Fibroblast of lung (primary cell): Measurements from ENCODE around the gene TSHZ2. TPM values are rescaled to one million over a fixed set of nuclear protein-coding genes. Genes with fewer than 3 reads are reported as not detected.
A peak's percentile ranks its signal among the peaks of the same experiment; 100 is the strongest.

Experiments used
- DNase-seq, 2 donors: peaks; one replicate each; pipeline versions ENCODE4 v3.0.0 to v3.0.0-alpha.2; 2010; ENCODE audit warnings: low read depth in 2 of 2
- H2AFZ ChIP-seq: 2 replicates; pipeline ENCODE4 v1.5.1; 2012; ENCODE audit warnings: low read length, control low read depth, inconsistent platforms
- H3K27ac ChIP-seq: 2 replicates; pipeline ENCODE4 v1.5.1; 2011; ENCODE audit warnings: low read length, control low read depth; ENCODE audit not compliant: insufficient read depth
- H3K27me3 ChIP-seq: 2 replicates; pipeline ENCODE4 v1.5.1; 2011; ENCODE audit warnings: mild to moderate bottlenecking, low read length; ENCODE audit not compliant: control insufficient read depth, insufficient read depth
- H3K36me3 ChIP-seq: 2 replicates; pipeline ENCODE4 v1.5.1; 2011; ENCODE audit warnings: low read length; ENCODE audit not compliant: control insufficient read depth, insufficient read depth
- H3K4me1 ChIP-seq: 2 replicates; pipeline ENCODE4 v1.5.1; 2011; ENCODE audit warnings: low read length; ENCODE audit not compliant: control insufficient read depth, insufficient read depth; ENCODE audit errors: extremely low read depth
- H3K4me2 ChIP-seq: 2 replicates; pipeline ENCODE4 v1.5.1; 2011; ENCODE audit warnings: low read length, control low read depth; ENCODE audit not compliant: insufficient read depth; ENCODE audit errors: extremely low read depth
- H3K4me3 ChIP-seq, 4 experiments: fragments of 200-600 bp in 1 of 4; sonication (generic) in 1 of 4; replicated peaks in 1 of 4; 2 replicates each; pipeline ENCODE4 v1.5.1; 2011 to 2016; ENCODE audit warnings: low read length in 4 of 4, low read depth in 3 of 4, mild to moderate bottlenecking in 3 of 4, control low read depth in 2 of 4, inconsistent platforms in 1 of 4, mixed read lengths in 1 of 4; ENCODE audit not compliant: insufficient read depth in 1 of 4; ENCODE audit errors: control extremely low read depth in 1 of 4
- H3K79me2 ChIP-seq: 2 replicates; pipeline ENCODE4 v1.5.1; 2012; ENCODE audit warnings: mild to moderate bottlenecking, low read length, inconsistent platforms; ENCODE audit not compliant: control insufficient read depth, insufficient read depth
- H3K9ac ChIP-seq: 2 replicates; pipeline ENCODE4 v1.5.1; 2011; ENCODE audit warnings: mild to moderate bottlenecking, low read length, control low read depth; ENCODE audit not compliant: insufficient read depth
- H3K9me3 ChIP-seq: 2 replicates; pipeline ENCODE4 v1.5.1; 2012; ENCODE audit warnings: low read depth, low read length; ENCODE audit not compliant: control insufficient read depth, insufficient read depth
- H4K20me1 ChIP-seq: 2 replicates; pipeline ENCODE4 v1.5.1; 2011; ENCODE audit warnings: low read length; ENCODE audit not compliant: control insufficient read depth, insufficient read depth; ENCODE audit errors: extremely low read depth
- CTCF ChIP-seq, 2 donors: IDR thresholded peaks in 1 of 2; conservative IDR thresholded peaks in 1 of 2; 1 replicate in 1 of 2; 2 replicates in 1 of 2; pipeline ENCODE4 v1.5.1; 2011 to 2012; ENCODE audit warnings: low read length in 2 of 2, control low read depth in 1 of 2, inconsistent platforms in 1 of 2, low read depth in 1 of 2, mild to moderate bottlenecking in 1 of 2
- EZH2 ChIP-seq: IDR thresholded peaks from 2 replicates; pipeline ENCODE4 v1.5.1; 2012; ENCODE audit warnings: low read length, control low read depth, mild to moderate bottlenecking; ENCODE audit errors: missing control alignments
- polyA plus RNA-seq, 2 donors: library from polyadenylated mRNA; depleted of rRNA in 1 of 2; stranded (reverse) in 1 of 2; unstranded in 1 of 2; fragments of >200 nt; gene quantifications; 2 replicates each; pipeline ENCODE4 v1.2.1, GENCODE V29; 2011 to 2012; ENCODE audit warnings: missing spikeins in 1 of 2
- total RNA-seq: library from RNA; depleted of rRNA; stranded (reverse); fragments of >200 nt; gene quantifications from 2 replicates; pipeline ENCODE4 v1.2.1, GENCODE V29; 2014

The TSHZ2 gene
- total and polyA plus RNA-seq, 2 donors (not counting 1 experiment from before 2014, with no cell fraction given): 0.15 to 2.6 TPM

GRCh38 chr20:53201588-53201987 lies 229.4 kb downstream of the TSHZ2 start:
- Histone ChIP-seq H3K4me3 (no peak overlapping the region), H3K36me3 (no peaks in the 10 kb centered on the region), H3K9ac (no peak overlapping the region), H3K4me1 (no peaks in the 10 kb centered on the region), H2AFZ (no peak overlapping the region), H3K27me3 (no peaks in the 10 kb centered on the region), H4K20me1 (no peaks in the 10 kb centered on the region), H3K9me3 (no peaks in the 10 kb centered on the region), H3K79me2 (no peaks in the 10 kb centered on the region), H3K27ac (no peak overlapping the region), H3K4me2 (no peak overlapping the region)
- no peak for DNase-seq
- TF ChIP-seq EZH2 (no peak), CTCF (conservative IDR thresholded peaks at IDR 0.05 in 1 of 2, IDR thresholded peaks at IDR 0.05 in 1 of 2; ENCODE audit: low read depth in 1 of 2, low read length in 2 of 2) (no peak)

- Histone ChIP-seq H3K9me3 (no peaks in the 10 kb centered on the region), H2AFZ (no peak overlapping the region), H3K4me3 (no peak overlapping the region), H3K36me3 (no peaks in the 10 kb centered on the region), H3K79me2 (no peaks in the 10 kb centered on the region), H3K27me3 (no peaks in the 10 kb centered on the region), H4K20me1 (no peaks in the 10 kb centered on the region), H3K4me2 (no peak overlapping the region), H3K27ac (no peak overlapping the region), H3K4me1 (no peaks in the 10 kb centered on the region), H3K9ac (no peak overlapping the region)
- TF ChIP-seq CTCF (conservative IDR thresholded peaks at IDR 0.05 in 1 of 2, IDR thresholded peaks at IDR 0.05 in 1 of 2; ENCODE audit: low read depth in 1 of 2, low read length in 2 of 2) (no peak), EZH2 (no peak)
- DNase-seq: peak in 1 of 2 donors; percentile 61
Measured at GRCh38 chr20:53202777-53203176, 230.6 kb downstream of the TSHZ2 start.

GRCh38 chr20:53205046-53205445 lies 232.9 kb downstream of the TSHZ2 start:
- no peak overlapping the region for H3K4me3 ChIP-seq
- H2AFZ ChIP-seq: no peak overlapping the region
- no peak overlapping the region for H3K4me2 ChIP-seq
- H3K9me3 ChIP-seq: no peaks in the 10 kb centered on the region
- H4K20me1 ChIP-seq: no peaks in the 10 kb centered on the region
- H3K79me2 ChIP-seq: no peaks in the 10 kb centered on the region
- no peaks in the 10 kb centered on the region for H3K4me1 ChIP-seq
- no peak for TF ChIP-seq EZH2
- TF ChIP-seq CTCF (conservative IDR thresholded peaks at IDR 0.05 in 1 of 2, IDR thresholded peaks at IDR 0.05 in 1 of 2; ENCODE audit: low read depth in 1 of 2, low read length in 2 of 2): no peak
- peak in 1 of 2 donors; percentile 43 for DNase-seq
- H3K9ac ChIP-seq: no peak overlapping the region
- H3K27me3 ChIP-seq: no peaks in the 10 kb centered on the region
- no peak overlapping the region for H3K27ac ChIP-seq
- no peaks in the 10 kb centered on the region for H3K36me3 ChIP-seq
